ENCODE results near the gene RDH5. TPM values are rescaled to one million over a fixed set of nuclear protein-coding genes. Genes with fewer than 3 reads are reported as not detected.

The RDH5 gene
- total and polyA plus RNA-seq, 2 of the 13 experiments (the other 11 are each of a cell fraction or from before 2014, with no cell fraction given) = 2.6 to 5.7 TPM

GRCh38 chr12:55746174-55746912, 26.1 kb downstream of the RDH5 start:
- no peak overlapping the region for H3K27ac ChIP-seq (ENCODE audit: extremely low read length, insufficient read depth, low read length)
- intact Hi-C loops (cut with micrococcal nuclease; ENCODE audit: unreplicated experiment) (no loop called here), in situ Hi-C loops (cut with HindIII; ENCODE audit: extremely low pct_ligation_motif_present, low pct_unique_long_range_greater_than_20kb) (no loop called here)
- no peak overlapping the region for H3K4me3 ChIP-seq (replicated peaks in 1 of 3; ENCODE audit: insufficient read depth in 1 of 3, low read depth in 2 of 3, low read length in 3 of 3)
- H3K4me2 ChIP-seq (ENCODE audit: low read depth, low read length) = peak overlapping the region; percentile 98; the same call in 1 of the 2 replicates
- peaks cover 39% of the 10 kb centered on the region for H3K4me1 ChIP-seq (ENCODE audit: insufficient read depth, low read length)
- no peak for DNase-seq (ENCODE audit: low spot score)
- BruUV-seq (replicated peaks) = no TSS peak
- FAIRE-seq = no peak
- no peak overlapping the region for H2AFZ ChIP-seq (ENCODE audit: low read length)
- H3K79me2 ChIP-seq (ENCODE audit: insufficient read depth, low read length) = no peaks in the 10 kb centered on the region
- no peak for ATAC-seq
- H4K20me1 ChIP-seq (ENCODE audit: insufficient read depth, low read length) = no peaks in the 10 kb centered on the region
- H3K9ac ChIP-seq (ENCODE audit: insufficient read depth, low read depth, low read length) = no peak overlapping the region
- H3K9me3 ChIP-seq (ENCODE audit: low read length) = no peaks in the 10 kb centered on the region
- ChIA-PET POLR2A (interaction anchor here (3.0 kb wide), 1 partner anchor 84 kb away, joined by 15 read pairs; the partner anchor contains the start of gene DNAJC14), CTCF (ENCODE audit: low intra/inter-chr PET ratio, low total read pairs) (no interaction called here)
- H3K27me3 ChIP-seq (ENCODE audit: control insufficient read depth in 1 of 2, insufficient read depth in 2 of 2, low read length in 2 of 2) = peaks cover 0 to 12% of the 10 kb centered on the region in 2 experiments; a peak in 2 of 5 replicates
- peaks cover 0 to 2% of the 10 kb centered on the region in 2 experiments; a peak in 2 of 5 replicates for H3K36me3 ChIP-seq (replicated peaks in 1 of 2; ENCODE audit: control insufficient read depth in 1 of 2, insufficient read depth in 2 of 2, low read length in 2 of 2)
- 48% methylated on average over 3 of the region's 3 CpGs for WGBS (ENCODE audit: low lambda C conversion rate)
- TF ChIP-seq MTA1 (CRISPR knock-in tag; IDR thresholded peaks at IDR 0.05; ENCODE audit: borderline replicate concordance) = no peak
- no peak for TF ChIP-seq IKZF1 (IDR thresholded peaks at IDR 0.05)
- no peak for TF ChIP-seq PITX1 (CRISPR knock-in tag; IDR thresholded peaks at IDR 0.05)
- TF ChIP-seq, protein P1, sequence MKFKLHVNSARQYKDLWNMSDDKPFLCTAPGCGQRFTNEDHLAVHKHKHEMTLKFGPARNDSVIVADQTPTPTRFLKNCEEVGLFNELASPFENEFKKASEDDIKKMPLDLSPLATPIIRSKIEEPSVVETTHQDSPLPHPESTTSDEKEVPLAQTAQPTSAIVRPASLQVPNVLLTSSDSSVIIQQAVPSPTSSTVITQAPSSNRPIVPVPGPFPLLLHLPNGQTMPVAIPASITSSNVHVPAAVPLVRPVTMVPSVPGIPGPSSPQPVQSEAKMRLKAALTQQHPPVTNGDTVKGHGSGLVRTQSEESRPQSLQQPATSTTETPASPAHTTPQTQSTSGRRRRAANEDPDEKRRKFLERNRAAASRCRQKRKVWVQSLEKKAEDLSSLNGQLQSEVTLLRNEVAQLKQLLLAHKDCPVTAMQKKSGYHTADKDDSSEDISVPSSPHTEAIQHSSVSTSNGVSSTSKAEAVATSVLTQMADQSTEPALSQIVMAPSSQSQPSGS (CRISPR knock-in tag; IDR thresholded peaks at IDR 0.05) = no peak
- no peak for TF ChIP-seq BORCS8-MEF2B (CRISPR knock-in tag; IDR thresholded peaks at IDR 0.05)
- TF ChIP-seq FOXK2 (IDR thresholded peaks at IDR 0.05) = no peak
- no peak for TF ChIP-seq PLSCR1 (CRISPR knock-in tag; IDR thresholded peaks at IDR 0.05; ENCODE audit: borderline replicate concordance)
- TF ChIP-seq NRL (CRISPR knock-in tag; IDR thresholded peaks at IDR 0.05; ENCODE audit: borderline replicate concordance) = no peak
- TF ChIP-seq, protein P2, sequence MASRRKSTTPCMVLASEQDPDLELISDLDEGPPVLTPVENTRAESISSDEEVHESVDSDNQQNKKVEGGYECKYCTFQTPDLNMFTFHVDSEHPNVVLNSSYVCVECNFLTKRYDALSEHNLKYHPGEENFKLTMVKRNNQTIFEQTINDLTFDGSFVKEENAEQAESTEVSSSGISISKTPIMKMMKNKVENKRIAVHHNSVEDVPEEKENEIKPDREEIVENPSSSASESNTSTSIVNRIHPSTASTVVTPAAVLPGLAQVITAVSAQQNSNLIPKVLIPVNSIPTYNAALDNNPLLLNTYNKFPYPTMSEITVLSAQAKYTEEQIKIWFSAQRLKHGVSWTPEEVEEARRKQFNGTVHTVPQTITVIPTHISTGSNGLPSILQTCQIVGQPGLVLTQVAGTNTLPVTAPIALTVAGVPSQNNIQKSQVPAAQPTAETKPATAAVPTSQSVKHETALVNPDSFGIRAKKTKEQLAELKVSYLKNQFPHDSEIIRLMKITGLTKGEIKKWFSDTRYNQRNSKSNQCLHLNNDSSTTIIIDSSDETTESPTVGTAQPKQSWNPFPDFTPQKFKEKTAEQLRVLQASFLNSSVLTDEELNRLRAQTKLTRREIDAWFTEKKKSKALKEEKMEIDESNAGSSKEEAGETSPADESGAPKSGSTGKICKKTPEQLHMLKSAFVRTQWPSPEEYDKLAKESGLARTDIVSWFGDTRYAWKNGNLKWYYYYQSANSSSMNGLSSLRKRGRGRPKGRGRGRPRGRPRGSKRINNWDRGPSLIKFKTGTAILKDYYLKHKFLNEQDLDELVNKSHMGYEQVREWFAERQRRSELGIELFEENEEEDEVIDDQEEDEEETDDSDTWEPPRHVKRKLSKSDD (CRISPR knock-in tag; IDR thresholded peaks at IDR 0.05; ENCODE audit: low read depth) = no peak
- TF ChIP-seq ELF3 (CRISPR knock-in tag; IDR thresholded peaks at IDR 0.05) = no peak
- no peak for TF ChIP-seq SNRNP70 (IDR thresholded peaks at IDR 0.05; ENCODE audit: low read depth, low read length)
- no peak for TF ChIP-seq TFAP4 (IDR thresholded peaks at IDR 0.05; ENCODE audit: borderline replicate concordance, low read depth)
- no peak for TF ChIP-seq ZBTB1 (CRISPR knock-in tag; IDR thresholded peaks at IDR 0.05; ENCODE audit: borderline replicate concordance)
- TF ChIP-seq ETV5 (CRISPR knock-in tag; IDR thresholded peaks at IDR 0.05; ENCODE audit: borderline replicate concordance) = no peak
- no peak for TF ChIP-seq SNAPC2 (CRISPR knock-in tag; IDR thresholded peaks at IDR 0.05)
- no peak for TF ChIP-seq CSRNP1 (CRISPR knock-in tag; IDR thresholded peaks at IDR 0.05)
- no peak for TF ChIP-seq MIER2 (CRISPR knock-in tag; IDR thresholded peaks at IDR 0.05)
